Neuron (in vitro differentiated cells): Measurements from ENCODE around the gene FBXO27.
A peak's percentile ranks its signal among the peaks of the same experiment; 100 is the strongest.

ENCODE experiments used
- H2AFZ ChIP-seq: one replicate; pipeline ENCODE4 v1.6.1; 2013; ENCODE audit warnings: low read depth, mild to moderate bottlenecking, inconsistent platforms, low read length, moderate library complexity
- H3K27me3 ChIP-seq: one replicate; pipeline ENCODE4 v1.6.1; 2013; ENCODE audit warnings: low read length; ENCODE audit not compliant: insufficient read depth
- H3K36me3 ChIP-seq: one replicate; pipeline ENCODE4 v1.6.1; 2013; ENCODE audit warnings: low read length; ENCODE audit not compliant: insufficient read depth
- H3K4me1 ChIP-seq: one replicate; pipeline ENCODE4 v1.6.1; 2013; ENCODE audit warnings: low read length; ENCODE audit not compliant: insufficient read depth
- H3K4me3 ChIP-seq: 2 replicates; pipeline ENCODE4 v1.5.1; 2013; ENCODE audit warnings: mild to moderate bottlenecking, low read length, moderate library complexity
- H3K9me3 ChIP-seq: one replicate; pipeline ENCODE4 v1.6.1; 2013; ENCODE audit warnings: low read length

Gene FBXO27

DNA sequence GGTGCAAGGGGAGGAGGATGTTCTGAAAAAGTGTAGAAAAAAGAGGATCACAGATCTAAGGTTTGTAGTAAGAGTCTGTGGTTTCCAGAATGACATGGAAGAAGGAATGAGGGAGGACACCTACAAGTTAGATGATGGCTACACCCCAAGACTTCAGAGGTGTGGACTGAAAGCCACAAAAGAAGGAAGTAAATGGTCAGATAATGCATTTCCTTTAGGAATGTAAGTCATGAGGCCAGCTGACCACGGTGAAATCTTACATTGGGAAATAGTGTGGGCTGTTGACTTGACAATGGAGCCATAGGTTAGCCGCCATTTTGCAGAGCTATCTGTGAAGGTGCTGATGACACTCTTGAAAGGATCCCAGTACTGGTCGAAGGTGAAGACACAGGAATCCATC is 25.3 kb upstream of the FBXO27 start:
- no peak overlapping the region for H2AFZ ChIP-seq
- no peaks in the 10 kb centered on the region for H3K27me3 ChIP-seq
- H3K36me3 ChIP-seq: no peaks in the 10 kb centered on the region
- no peaks in the 10 kb centered on the region for H3K4me1 ChIP-seq
- no peak overlapping the region for H3K4me3 ChIP-seq
- peaks cover 4% of the 10 kb centered on the region for H3K9me3 ChIP-seq

DNA sequence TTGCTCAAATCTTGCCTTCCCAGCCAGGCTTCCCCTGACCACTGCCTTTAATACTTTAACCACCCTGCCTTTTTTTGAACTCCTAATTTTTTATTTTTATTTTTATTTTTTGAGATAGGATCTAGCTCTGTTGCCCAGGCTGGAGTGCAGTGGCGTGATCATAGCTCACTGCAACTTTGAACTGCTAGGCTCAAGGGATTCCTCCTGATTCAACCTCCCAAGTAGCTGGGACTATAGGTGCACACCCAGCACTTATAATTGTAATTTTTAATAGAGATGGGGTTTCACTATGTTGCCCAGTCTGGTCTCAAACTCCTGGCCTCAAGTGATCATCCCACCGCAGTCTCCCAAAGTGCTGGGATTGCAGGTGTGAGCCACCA is 21.7 kb upstream of the FBXO27 start:
- H3K4me3 ChIP-seq: no peak overlapping the region

DNA sequence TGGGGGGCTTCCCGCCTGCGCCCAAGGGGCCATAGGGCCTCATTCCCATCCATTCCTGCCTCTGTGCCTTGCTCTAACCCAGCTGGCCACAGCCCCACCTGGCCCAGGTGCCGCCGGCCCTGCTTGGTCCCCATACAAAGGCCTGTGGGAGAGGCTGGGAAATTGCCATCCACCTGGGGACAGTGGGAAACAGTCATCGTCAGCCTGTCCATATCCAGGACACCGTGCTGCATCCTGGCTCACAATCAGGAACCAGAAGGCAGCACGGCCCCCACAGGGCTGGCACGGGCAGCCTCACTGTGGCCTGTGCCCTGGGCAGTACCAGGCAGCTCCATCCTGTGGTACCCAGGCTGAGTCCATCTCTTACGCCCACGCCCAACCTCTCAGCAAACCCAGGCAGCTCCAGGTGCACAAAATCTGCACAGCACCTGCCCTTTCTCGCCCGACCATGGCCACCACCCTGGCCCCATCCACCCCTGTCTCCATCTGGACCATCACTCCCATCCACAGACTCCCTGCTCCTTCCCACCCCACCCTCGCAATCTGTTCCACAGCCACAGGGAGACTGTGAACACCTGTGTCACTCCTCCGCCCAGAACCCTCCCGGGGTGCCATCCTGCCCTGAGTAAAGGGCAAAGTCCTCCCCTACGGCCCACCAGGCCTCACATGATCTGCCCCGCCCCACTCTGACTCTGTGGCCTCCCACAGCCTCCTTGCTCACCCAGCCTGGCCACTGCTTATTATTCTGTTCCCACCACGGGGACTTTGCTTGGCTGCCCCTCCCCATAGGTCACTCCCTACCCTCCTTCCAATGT is 21.1 kb upstream of the FBXO27 start:
- Histone ChIP-seq H2AFZ (no peak overlapping the region), H3K4me1 (no peaks in the 10 kb centered on the region), H3K4me3 (no peak overlapping the region), H3K9me3 (peaks cover 4% of the 10 kb centered on the region), H3K27me3 (no peaks in the 10 kb centered on the region), H3K36me3 (no peaks in the 10 kb centered on the region)

More for the DNA sequence above, 21.7 kb upstream of the FBXO27 start:
- Histone ChIP-seq H3K27me3 (no peaks in the 10 kb centered on the region), H2AFZ (no peak overlapping the region), H3K36me3 (no peaks in the 10 kb centered on the region), H3K4me1 (no peaks in the 10 kb centered on the region), H3K9me3 (peaks cover 4% of the 10 kb centered on the region)

- no peaks in the 10 kb centered on the region for H3K36me3 ChIP-seq
- H3K9me3 ChIP-seq: peaks cover 4% of the 10 kb centered on the region
Measured at GRCh38 chr19:39052846-39053245, 20.5 kb upstream of the FBXO27 start.

DNA sequence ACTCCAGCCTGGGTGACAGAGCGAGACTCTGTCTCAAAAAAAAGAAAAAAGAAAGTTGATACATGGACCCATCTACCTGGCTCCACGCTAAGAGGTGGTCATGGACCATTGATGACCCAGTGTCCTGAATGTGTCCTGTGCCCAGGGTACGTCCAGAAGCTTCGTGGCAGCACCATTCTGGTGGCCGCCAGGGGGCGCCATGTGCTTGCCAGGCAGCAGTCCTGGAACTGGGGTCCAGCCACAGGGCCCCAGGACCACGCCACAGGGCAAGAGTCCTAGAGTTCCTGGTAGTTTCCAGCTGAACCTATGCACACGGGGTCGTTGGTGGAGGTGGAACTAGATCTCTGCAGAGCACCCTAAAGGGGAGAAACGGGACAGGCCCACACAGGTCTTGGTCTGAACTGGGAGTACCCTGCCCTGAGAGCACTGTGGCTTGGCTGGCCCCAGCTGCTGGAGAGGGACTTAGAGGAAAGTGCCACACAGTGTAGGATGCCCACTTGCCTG is 19.9 kb upstream of the FBXO27 start:
- Histone ChIP-seq H3K27me3 (no peaks in the 10 kb centered on the region), H3K4me3 (no peak overlapping the region), H3K4me1 (no peaks in the 10 kb centered on the region), H3K9me3 (peaks cover 4% of the 10 kb centered on the region), H2AFZ (no peak overlapping the region), H3K36me3 (no peaks in the 10 kb centered on the region)

More at GRCh38 chr19:39052846-39053245, 20.5 kb upstream of the FBXO27 start:
- Histone ChIP-seq H2AFZ (no peak overlapping the region), H3K27me3 (no peaks in the 10 kb centered on the region), H3K4me1 (no peaks in the 10 kb centered on the region), H3K4me3 (no peak overlapping the region)

DNA sequence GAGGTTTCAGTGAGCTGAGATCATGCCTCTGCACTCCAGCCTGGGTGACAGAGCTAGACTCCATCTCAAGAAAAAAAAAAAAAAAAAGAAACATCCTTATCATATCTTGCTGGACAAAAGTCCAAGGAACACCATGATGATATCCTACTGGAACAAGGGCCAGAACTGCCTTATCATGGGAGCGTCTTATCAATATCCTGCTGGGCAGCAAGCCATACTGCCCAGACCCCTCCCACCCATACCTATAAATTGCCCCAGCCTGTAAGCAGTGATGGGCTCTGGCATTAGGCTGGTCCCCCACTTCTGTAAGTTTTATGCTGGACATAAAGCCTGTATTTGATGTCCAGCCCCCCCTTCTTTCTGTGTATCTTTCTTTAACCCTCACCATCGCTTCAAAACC is 14.7 kb upstream of the FBXO27 start:
- no peaks in the 10 kb centered on the region for H3K36me3 ChIP-seq
- no peak overlapping the region for H2AFZ ChIP-seq
- no peaks in the 10 kb centered on the region for H3K4me1 ChIP-seq
- H3K27me3 ChIP-seq: no peaks in the 10 kb centered on the region
- H3K9me3 ChIP-seq: peaks cover 11% of the 10 kb centered on the region
- H3K4me3 ChIP-seq: no peak overlapping the region

GRCh38 chr19:39046037-39046821 is 13.9 kb upstream of the FBXO27 start:
- Histone ChIP-seq H3K27me3 (no peaks in the 10 kb centered on the region), H3K4me1 (no peaks in the 10 kb centered on the region), H3K9me3 (peaks cover 11% of the 10 kb centered on the region), H2AFZ (no peak overlapping the region), H3K36me3 (no peaks in the 10 kb centered on the region), H3K4me3 (no peak overlapping the region)

DNA sequence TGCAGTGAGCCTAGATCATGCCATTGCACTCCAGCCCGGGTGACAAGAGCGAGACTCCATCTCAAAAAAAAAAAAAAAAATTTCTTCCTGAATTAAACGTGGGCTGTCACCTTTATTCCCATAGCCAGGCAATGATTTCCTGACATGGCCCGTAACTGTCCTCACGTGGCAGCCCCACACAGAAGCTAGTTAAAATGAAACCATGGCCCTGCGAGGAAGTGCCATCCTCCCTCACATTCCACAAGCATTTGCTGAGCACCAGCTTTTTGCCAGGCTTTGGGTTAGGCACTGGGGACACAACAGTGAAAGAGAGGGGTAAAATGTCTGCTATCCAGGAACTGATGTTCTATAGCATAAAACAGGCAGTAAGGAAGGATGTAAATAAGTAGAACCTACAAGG is 13.2 kb upstream of the FBXO27 start:
- H2AFZ ChIP-seq: no peak overlapping the region
- H3K27me3 ChIP-seq: no peaks in the 10 kb centered on the region
- no peaks in the 10 kb centered on the region for H3K4me1 ChIP-seq
- H3K9me3 ChIP-seq: peaks cover 11% of the 10 kb centered on the region
- H3K36me3 ChIP-seq: no peaks in the 10 kb centered on the region
- no peak overlapping the region for H3K4me3 ChIP-seq

- no peak overlapping the region for H3K4me3 ChIP-seq
- peaks cover 6% of the 10 kb centered on the region for H3K27me3 ChIP-seq
- H3K4me1 ChIP-seq: no peaks in the 10 kb centered on the region
- H2AFZ ChIP-seq: no peak overlapping the region
- H3K36me3 ChIP-seq: no peaks in the 10 kb centered on the region
- H3K9me3 ChIP-seq: no peaks in the 10 kb centered on the region
Measured at GRCh38 chr19:39038098-39038497, 5.7 kb upstream of the FBXO27 start.

DNA sequence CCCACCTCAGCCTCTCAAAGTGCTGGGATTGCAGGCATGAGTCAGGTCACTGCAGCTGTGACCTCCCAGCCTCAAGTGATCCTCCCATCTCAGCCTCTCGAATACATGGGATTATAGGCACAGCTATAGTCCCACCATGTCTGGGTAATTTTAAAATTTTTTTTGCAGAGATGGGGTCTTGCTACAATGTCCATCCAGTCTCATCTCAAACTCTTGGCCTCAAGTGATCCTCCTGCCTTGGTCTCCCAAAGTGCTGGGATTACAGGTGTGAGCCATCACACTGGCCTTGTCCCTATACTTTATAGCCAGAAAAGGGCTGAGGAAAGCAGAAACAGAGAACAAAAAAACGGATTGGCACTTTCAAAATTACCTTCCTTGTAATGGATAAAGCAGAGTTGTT is 4.8 kb upstream of the FBXO27 start:
- Histone ChIP-seq H3K36me3 (no peaks in the 10 kb centered on the region), H3K27me3 (peaks cover 15% of the 10 kb centered on the region), H3K4me1 (no peaks in the 10 kb centered on the region), H3K9me3 (no peaks in the 10 kb centered on the region), H2AFZ (no peak overlapping the region), H3K4me3 (no peak overlapping the region)

DNA sequence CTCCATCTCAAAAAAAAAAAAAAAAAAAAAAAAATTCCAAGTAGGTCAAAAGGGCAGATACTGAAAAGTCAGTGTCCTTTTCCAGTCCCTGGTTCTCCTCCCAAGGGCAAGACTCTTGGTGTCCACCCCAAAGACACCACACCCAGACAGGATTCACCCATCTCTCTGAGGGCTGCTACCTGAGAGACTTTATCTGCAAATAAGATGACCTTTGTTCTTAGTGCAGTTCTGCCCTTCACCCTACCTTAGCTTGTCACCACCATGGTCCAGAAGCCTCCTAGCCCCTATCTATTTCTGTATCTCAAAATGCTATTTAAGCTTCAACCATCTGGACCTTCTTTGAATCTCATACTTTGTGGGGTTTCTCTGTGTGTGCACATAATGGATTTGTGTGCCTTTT is 4.2 kb upstream of the FBXO27 start:
- Histone ChIP-seq H3K36me3 (no peaks in the 10 kb centered on the region), H2AFZ (no peak overlapping the region), H3K4me1 (peaks cover 2% of the 10 kb centered on the region), H3K9me3 (no peaks in the 10 kb centered on the region), H3K27me3 (peaks cover 21% of the 10 kb centered on the region), H3K4me3 (no peak overlapping the region)

GRCh38 chr19:39031368-39032062 is 834 bp downstream of the FBXO27 start:
- no peaks in the 10 kb centered on the region for H3K9me3 ChIP-seq
- H3K4me1 ChIP-seq: peaks cover 3% of the 10 kb centered on the region
- peak overlapping the region; percentile 44 for H3K4me3 ChIP-seq
- no peaks in the 10 kb centered on the region for H3K36me3 ChIP-seq
- H3K27me3 ChIP-seq: peaks cover 33% of the 10 kb centered on the region
- peak overlapping the region; percentile 92 for H2AFZ ChIP-seq

DNA sequence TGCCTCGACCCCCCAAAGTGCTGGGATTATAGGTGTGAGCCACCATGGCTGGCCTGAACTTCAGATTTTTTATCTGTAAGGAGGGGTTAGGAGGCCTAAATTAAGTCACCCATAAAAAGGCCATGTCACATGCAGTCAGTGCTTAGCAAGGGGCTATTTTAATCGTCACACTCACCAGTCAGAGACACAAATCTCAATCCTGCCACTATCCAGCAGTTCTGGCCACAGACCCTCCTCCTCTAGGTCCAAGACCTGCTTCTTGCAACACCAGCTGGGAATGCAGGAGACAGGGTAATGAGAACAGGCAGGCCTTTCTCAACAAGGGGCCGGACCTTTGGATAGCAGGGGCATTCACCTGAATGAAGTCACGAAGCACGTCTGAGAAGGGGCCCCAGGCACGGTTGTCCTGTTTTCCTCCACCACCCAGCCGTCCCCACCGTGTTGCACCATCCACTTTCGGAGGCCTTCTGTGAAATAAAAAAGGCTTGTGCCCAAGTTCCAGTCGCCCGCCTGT is 1.4 kb downstream of the FBXO27 start:
- H3K27me3 ChIP-seq: peaks cover 33% of the 10 kb centered on the region

More for the DNA sequence above, 1.4 kb downstream of the FBXO27 start:
- Histone ChIP-seq H2AFZ (no peak overlapping the region), H3K36me3 (no peaks in the 10 kb centered on the region), H3K9me3 (no peaks in the 10 kb centered on the region), H3K4me3 (no peak overlapping the region), H3K4me1 (peaks cover 3% of the 10 kb centered on the region)
